CD4-positive, alpha-beta T cell treated with Interleukin-4 for 4 hours (primary cell): ENCODE measurements around the gene STAC.
"Not testable (repeated sequence)": the region's sequence is repeated elsewhere in the genome, so short reads cannot be mapped to it uniquely, and the experiment has no call there.

Experiments used
- DNase-seq: peaks from one replicate; pipeline ENCODE4 v3.0.0-alpha.2; 2020

STAC gene

GRCh38 chr3:36417237-36417636 is 36.9 kb downstream of the STAC start:
- no peak for DNase-seq

GRCh38 chr3:36418296-36418695 is 38.0 kb downstream of the STAC start:
- DNase-seq: no peak

GRCh38 chr3:36428445-36428844 is 48.1 kb downstream of the STAC start:
- DNase-seq: no peak

GRCh38 chr3:36429986-36430485 is 49.7 kb downstream of the STAC start:
- DNase-seq: no peak

- no peak for DNase-seq
Measured at GRCh38 chr3:36433511-36433910, 53.2 kb downstream of the STAC start.

- DNase-seq: no peak
Measured at GRCh38 chr3:36434687-36435426, 54.6 kb downstream of the STAC start.

- DNase-seq: no peak
Measured at GRCh38 chr3:36443028-36443686, 62.9 kb downstream of the STAC start.

GRCh38 chr3:36444909-36445308 is 64.6 kb downstream of the STAC start:
- no peak for DNase-seq

GRCh38 chr3:36446276-36446675 is 66.0 kb downstream of the STAC start:
- no peak for DNase-seq

GRCh38 chr3:36447061-36447460 is 66.8 kb downstream of the STAC start:
- DNase-seq: no peak

GRCh38 chr3:36451816-36452215 is 71.5 kb downstream of the STAC start:
- DNase-seq: no peak

- DNase-seq: not testable (repeated sequence)
Measured at GRCh38 chr3:36453213-36453612, 72.9 kb downstream of the STAC start.

GRCh38 chr3:36453896-36454295 is 73.6 kb downstream of the STAC start:
- DNase-seq: peak; percentile 11

GRCh38 chr3:36455406-36455805 is 75.1 kb downstream of the STAC start:
- DNase-seq: no peak

GRCh38 chr3:36456784-36457183 is 76.5 kb downstream of the STAC start:
- DNase-seq: no peak

GRCh38 chr3:36457667-36458066 is 77.4 kb downstream of the STAC start:
- no peak for DNase-seq

GRCh38 chr3:36459177-36459576 is 78.9 kb downstream of the STAC start:
- no peak for DNase-seq

GRCh38 chr3:36461597-36461996 is 81.3 kb downstream of the STAC start:
- DNase-seq: no peak

GRCh38 chr3:36472045-36472444 is 91.7 kb downstream of the STAC start:
- not testable (repeated sequence) for DNase-seq

- no peak for DNase-seq
Measured at GRCh38 chr3:36475558-36475957, 95.3 kb downstream of the STAC start.

GRCh38 chr3:36476286-36476942 is 96.1 kb downstream of the STAC start:
- no peak for DNase-seq

GRCh38 chr3:36477655-36478054 is 97.4 kb downstream of the STAC start:
- no peak for DNase-seq

GRCh38 chr3:36480911-36481648 is 100.8 kb downstream of the STAC start:
- no peak for DNase-seq
